Stimulated activated naive CD8-positive, alpha-beta T cell treated with anti-CD3 and anti-CD28 coated beads, Interleukin-15, Interleukin-2, amounts not matched to agents 100 U/mL and 50 U/mL, for 24 hours (primary cell): Measurements from ENCODE around the gene TENT4A.
"Not testable (repeated sequence)": the region's sequence is repeated elsewhere in the genome, so short reads cannot be mapped to it uniquely, and the experiment has no call there.

ENCODE experiments used
- ATAC-seq: fragments of 150-1000 bp; cut with Tn5 transposase; one replicate; pipeline ENCODE4 v1.10.0; 2021
- DNase-seq: peaks from one replicate; pipeline ENCODE4 v3.0.0; 2021

Gene TENT4A

DNA sequence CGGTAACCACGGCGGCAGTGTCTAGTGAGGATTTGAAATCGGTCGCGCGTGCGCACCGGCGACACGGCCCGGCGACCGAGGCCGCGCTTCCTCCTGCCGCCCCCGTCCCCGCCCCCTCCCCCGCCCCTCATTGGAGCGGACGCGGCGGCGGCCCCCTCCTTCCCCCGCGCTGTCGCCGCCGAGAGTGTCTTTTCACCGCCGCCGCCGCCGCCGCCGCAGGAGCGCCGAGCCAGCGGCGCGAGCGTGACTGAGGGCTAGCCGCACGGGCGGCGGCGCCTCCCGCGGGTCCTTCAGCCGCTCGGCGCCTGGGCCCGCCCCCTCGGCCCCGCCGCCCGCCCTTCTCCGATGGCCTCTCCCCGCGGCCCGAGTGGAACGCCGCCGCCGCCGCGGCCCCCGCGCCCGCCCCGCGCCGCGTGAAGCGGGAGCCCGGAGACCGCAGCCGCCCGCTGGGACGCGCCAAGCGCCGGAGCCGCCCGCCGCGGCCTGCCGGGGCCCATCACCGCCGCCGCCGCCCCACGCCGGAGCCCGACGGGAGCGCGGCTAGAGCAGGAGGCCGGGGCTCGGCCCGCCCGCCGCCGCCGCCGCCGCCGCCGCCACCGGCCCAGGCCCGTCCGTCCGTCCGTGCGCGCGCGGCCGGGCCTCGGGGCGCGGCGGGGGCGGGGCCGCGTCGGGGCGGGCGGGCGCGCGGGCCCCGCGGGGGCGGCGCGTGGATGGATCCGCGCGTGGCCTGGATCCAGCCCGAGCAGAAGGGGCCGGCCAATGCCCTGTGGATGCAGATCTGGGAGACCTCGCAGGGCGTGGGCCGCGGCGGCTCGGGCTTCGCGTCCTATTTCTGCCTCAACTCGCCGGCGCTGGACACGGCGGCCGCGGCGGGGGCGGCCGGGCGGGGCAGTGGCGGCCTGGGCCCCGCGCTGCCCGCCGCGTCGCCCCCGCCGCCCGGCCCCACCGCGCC, at the start of gene TENT4A:
TENT4A (plus strand) TSS at position 159 of the 952 bp plus-strand sequence; CDS start at position 711, 552 bp downstream.
- DNase-seq (peak; percentile 32), ATAC-seq (peak; percentile 24)

DNA sequence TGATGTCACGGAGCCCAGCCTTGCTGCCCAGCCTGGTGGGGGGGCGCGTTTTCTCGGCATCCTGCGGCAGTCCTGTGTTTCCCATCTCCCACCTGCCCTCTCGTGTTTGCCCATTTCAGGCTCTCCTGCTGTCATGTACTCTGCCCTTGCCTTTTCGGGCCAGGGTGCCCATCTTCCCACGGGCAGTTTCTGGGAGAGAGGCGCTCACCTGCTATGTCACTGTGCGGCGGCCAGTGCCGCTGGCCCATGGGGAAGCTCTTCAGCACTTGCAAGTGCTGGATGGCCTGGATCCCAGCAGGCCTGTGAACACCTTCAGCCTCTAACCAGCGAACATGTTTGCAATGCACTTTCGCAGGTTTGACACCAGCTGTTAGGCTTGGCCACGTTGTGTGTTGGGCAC, 46.5 kb upstream of the TENT4A start:
- no peak for ATAC-seq
- DNase-seq: no peak

DNA sequence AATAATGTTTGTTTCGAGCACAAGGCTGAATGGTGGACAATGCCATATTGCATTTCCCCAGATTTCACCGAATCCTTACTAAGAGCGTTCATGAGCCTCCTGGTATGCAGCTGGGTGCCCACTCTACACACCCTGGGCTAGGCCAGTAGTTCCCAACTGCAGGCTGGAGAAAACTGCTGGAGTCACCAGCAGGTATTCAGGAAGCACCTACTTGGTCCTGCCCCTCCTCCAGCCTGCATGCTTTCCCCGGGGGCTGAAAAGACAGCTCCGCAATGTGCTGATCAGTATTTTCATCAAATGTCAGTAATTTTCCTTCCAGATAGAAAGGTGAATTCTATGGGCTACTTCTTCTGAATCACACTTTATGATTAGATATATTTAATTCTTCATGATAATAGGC, 45.6 kb upstream of the TENT4A start:
- DNase-seq (no peak), ATAC-seq (no peak)

DNA sequence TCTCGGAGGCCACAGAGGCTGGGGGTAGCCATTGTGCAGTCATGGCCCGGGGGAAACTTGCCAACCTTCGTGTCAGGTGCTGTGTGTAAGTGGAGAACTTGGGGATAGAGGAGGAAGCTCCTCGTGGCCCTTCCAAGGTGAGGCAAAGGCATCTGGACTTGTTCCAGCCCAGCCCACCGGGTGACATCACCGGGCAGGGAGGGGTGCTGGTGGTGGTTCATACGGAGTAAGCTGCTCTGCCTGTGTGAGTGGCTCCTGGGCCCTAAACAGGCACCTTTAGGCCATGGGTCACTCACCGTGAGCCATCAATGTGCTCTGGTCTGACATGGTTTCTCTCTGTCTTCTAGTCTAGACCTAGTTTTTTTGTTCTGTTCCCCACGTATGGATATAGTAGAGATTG, 44.5 kb upstream of the TENT4A start:
- ATAC-seq, DNase-seq: not testable (repeated sequence)

DNA sequence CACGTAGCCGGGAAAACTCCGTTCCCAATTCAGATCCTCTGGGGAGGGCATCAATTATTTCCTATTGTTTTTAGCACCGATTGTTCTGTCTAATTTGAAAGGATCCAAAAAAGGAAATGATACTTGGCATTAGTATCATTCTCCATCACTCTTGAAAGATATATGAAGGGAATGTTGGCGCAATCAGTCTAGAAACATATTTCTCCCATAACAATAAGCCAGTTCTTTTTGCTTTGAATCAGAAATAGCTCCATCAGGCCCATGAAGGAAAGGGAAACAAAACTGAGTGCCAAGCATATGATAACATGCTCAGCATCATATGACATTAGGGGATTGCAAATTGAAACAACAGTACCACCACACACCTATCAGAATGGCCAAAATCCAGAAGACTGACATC, 40.2 kb upstream of the TENT4A start:
- DNase-seq (no peak), ATAC-seq (no peak)

DNA sequence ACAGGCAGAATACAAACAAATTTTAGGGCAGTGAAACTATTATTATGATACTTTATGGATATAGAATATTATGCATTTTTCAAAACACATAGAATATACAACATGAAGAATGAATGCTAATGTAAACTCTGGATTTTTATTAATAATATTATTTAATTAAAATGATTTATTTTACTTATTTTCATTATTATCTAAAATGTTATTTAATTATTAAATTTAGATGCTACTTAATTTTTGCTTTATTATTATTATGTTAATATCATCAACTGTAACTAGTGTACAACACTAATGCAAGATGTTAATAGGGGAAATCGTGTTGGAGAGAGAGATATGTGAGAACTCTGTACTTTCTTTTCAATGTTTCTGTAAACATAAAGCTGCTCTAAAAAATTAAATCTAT, 39.3 kb upstream of the TENT4A start:
- no peak for ATAC-seq
- DNase-seq: no peak

DNA sequence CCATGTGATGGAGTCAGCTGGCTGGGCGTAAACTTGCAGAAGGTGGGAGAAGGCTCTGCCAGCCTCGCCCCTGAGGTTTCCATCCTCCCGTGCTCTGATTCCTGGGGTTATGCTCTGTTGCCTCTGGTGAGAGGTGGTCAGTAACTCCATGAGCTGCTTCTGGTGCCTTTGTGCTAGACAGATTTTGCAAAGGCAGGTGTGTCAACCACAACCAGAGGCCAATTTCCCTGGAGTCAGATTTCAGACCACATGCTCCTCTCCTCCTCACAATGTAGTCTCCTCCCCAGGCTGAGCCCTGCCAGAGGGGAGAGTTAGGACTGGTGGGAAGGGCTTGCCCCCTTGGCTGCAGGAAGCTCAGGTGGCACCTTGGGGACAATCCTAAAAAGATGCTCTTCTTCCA, 38.8 kb upstream of the TENT4A start:
- no peak for ATAC-seq

DNA sequence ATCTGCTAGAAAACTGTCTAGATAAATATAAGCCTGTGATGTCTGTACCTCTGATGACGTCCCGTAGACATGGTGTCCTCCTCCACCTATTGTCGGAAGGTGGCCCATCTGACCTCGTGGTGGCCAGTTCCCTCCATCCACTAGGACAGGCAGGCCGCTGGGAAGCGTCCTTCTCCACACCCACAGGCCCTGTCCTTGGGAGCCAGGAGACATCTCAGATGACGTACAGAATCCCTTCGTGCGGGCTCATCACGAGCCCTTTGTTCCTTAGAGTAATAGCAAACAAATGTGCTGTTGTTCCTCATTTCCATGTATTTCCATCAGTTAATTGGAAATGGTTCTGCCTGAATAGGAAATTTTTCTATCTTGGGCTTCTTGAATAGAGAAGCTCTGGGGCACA, 38.3 kb upstream of the TENT4A start:
- DNase-seq (no peak), ATAC-seq (no peak)

More for the DNA sequence above, 38.8 kb upstream of the TENT4A start:
- DNase-seq: no peak

DNA sequence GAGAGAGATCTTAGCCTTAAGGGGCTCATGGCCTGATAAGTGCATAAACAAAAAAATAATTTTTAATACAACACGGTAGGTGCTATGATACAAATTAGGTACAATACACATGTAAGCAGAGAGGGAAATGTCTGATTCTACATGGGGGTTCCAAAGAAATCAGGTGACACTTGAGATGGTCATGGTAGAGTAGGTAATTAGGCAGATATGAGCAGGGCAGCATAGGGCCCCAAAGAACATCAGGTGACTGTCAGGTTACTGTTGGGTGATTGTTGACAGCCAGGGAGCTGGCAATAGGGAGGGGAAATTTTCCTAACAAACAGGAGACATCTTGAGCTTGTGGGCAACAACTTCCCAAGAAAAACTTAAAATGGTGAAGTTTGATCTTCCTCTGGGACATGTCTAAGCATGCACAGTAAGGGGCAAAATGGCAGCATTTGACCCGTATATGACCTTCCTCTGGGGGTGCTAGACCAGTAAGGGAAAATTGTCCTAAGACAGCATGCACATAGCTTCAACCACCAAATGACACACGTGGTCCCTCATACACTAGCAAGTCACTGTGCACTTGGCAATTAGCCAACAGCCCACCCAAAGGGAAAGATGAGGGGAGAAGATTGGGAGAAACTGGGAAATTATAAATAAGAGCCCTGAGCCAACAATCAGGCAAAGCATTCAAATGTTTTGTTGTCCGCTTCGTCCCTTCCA, 37.3 kb upstream of the TENT4A start:
- no peak for ATAC-seq
- no peak for DNase-seq

DNA sequence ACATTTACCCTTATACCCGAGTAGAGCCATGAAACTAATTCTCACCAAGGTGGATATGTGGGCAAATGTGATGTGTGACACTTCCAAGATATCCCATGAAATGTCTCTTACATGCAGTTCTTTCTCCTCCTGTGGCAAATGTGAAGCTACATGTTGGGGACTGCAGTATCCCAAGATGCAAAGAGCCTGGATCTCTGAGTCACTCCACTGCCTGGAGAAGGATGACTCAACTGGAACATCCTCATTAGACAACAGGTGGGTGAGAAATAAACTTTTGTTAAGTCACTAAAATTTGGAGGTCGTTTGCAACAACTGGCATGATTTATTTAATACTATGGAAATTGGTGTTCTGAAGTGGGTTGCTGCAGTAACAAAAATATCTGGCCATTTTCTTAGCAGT, 36.5 kb upstream of the TENT4A start:
- DNase-seq (no peak), ATAC-seq (no peak)

DNA sequence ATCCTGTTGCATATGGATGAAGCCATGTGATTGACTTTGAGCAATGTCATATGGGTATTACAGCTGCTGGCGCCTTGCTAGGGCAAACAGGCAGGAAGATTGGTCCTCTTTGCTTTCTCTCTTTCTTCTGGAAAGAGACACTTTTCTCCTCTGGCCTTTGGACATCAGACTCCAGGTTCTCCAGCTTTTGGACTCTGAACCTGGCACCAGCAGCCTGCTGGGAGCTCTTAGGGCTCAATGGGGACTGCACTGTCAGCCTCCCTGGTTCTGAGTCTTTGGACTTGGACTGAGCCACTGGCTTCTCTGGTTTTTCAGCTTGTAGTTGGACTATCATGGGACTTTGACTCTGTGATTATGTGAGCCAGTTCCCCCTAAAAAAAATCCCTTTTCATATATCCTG, 34.8 kb upstream of the TENT4A start:
- ATAC-seq (no peak), DNase-seq (no peak)

DNA sequence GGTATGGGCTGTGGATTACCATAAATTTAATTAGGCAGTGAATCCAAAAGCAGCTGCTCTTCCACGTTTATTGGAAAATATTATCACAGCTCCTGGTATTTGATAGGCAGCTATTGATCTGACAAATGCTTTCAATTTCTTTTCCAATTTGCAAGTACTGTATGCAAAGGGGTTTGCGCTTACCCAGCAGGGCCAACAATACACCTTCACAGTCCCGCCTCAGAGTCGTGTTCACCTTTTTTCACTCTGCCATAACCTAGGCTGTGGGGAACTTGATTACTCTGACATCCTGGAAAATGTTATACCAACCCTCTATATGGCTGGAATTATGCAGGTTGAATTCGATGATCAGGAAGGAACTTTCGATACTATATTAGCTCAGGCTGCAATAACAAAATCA, 32.3 kb upstream of the TENT4A start:
- ATAC-seq: no peak
- no peak for DNase-seq

DNA sequence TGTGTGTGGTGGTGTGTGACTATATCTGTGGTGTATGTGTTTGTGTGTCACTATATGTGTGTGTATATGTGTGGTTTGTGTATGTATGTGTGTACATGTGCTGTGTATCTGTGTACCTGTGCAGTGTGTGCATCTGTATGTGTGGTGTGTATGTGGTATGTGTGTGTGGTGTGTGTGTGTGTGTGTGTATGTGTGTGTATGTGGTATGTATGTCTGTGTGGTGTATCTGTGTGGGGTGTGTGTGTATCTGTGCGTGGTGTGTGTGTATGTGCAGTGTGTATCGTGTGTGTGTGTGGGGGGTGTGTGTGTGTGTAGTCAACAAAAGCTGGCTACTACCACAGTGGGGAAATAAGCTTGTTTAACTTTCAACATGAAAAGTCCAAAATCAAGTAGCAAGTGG, 31.6 kb upstream of the TENT4A start:
- ATAC-seq: no peak

DNA sequence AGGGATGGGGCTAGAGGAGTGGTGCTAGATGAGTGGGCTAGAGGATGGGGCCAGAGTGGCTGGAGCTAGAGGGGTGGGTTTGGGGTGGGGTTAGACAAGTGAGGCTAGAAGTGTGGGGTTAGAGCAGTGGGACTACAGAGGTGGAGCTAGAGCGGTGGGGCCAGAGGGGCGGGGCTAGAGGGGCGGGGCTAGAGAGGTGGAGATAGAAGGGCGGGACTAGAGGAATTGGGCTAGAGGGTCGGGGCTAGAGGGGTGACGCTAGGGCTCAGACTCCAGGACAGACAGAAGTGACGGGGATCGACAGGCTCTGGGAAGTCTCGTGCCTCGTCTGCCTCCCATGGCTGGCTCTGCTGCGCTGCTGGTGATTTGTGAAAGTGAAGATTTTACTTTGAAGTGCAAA, 31.0 kb upstream of the TENT4A start:
- ATAC-seq: no peak

More for the DNA sequence above, 31.6 kb upstream of the TENT4A start:
- DNase-seq: no peak

DNA sequence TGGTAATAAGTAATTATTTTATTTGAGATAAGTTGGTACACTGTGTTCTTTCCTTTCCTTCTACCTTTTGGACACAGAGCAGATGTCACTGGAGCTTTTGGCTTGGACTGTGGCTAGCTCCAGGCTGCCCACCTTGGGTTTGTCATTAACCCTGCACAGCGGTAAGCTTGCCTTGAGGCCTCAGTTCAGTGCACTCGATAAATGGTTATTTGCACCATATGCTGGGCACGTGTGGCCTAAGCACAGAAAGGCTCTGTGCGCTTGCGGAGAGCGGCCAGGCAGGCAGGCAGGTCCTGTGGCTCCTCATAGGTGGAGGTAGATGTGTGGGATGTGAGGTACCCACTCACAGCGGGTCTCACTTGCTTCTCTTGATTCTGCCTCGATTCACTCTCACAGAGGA, 30.0 kb upstream of the TENT4A start:
- DNase-seq: no peak
- ATAC-seq: no peak

More for the DNA sequence above, 31.0 kb upstream of the TENT4A start:
- no peak for DNase-seq

DNA sequence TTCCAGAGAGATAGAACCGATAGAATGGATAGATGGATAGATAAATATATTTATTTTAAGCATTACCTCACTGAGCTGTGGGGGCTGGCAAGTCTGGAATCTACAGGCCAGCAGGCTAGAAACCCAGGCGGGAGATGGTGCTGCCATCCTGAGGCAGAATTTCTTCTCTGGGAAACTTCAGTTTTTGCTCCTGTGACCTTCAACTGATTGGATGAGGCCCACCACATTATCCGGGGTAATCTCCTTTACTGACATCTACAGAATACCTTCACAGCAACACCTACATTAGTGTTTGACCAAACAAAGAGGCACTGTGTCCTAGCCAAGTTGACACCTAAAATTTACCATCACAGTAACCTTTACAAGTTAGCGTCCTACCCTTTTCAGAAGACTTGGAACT, 29.2 kb upstream of the TENT4A start:
- ATAC-seq: no peak
- DNase-seq: no peak

DNA sequence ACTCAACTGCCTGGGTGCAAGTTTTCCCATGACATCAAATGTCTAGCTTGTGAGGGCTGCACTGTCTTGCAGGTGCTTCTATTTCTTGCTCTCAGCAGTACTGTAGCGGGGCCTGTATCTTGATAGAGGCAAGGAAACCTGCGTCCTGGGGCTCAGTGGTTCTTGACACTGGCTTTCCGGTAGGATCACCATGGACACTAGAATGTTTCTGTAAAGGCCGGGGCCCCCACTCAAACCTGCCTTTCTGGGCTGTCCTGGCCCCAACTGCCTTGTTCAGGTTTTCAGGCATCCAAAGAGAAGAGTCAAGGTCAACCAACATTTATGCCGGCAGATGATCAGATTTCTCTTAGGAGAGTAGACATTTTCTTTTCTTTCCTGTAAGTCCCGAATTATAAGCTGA, 26.7 kb upstream of the TENT4A start:
- ATAC-seq: no peak

DNA sequence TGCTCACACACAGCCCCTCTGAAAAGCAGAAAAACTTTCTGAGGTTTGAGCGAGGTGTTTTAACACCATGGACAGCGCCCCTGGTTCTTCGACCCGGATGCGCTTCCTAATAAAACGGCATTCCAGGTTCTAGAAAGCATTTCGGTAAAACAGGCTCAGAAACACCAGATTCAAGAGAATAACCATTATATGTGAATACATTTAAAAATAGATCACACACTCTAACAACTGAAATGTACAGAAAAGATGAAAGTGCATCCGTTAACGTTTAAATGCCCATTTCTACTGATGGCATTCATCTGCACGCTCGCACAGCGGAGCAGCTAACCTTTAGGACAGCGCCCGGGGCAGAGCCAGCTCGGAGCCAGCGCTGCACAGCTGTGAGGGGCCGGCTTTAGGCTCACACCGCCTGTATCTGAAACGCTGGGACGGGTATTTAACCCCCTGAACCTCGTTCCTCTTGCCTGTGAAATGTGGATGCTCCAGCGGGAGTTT, 26.3 kb upstream of the TENT4A start:
- ATAC-seq (no peak), DNase-seq (no peak)

More for the DNA sequence above, 26.7 kb upstream of the TENT4A start:
- no peak for DNase-seq

DNA sequence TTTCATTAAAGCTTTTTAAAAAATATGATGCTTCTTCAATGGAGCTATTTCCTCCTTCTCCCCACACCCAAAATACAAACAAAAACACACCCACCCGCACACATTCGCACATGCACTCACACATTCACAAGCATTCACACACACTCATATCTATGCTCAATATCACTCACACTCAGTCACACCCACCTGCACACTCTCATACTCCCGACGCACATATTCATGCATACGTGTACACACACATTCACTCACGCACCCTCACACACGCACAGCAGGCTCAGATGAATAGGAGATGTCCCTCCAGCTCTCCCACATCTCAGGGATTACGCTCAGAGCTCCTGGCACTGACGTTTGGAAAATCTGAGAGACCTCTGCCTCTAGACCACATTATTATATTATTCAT, 25.7 kb upstream of the TENT4A start:
- DNase-seq (no peak), ATAC-seq (no peak)

DNA sequence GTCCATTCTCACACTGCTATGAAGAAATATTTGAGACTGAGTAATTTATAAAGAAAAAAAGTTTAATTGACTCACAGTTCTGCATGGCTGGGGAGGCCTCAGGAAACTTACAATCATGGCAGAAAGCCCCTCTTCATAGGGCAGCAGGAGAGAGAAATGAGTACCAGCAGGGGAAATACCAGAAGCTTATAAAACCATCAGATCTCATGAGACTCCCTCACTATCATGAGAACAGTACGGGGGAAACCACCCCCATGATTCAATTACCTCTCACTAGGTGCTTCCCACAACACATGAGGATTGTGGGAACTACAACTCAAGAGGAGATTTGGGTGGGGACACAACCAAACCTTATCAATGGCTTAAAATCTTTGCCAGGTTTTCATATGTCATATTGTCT, 20.3 kb upstream of the TENT4A start:
- DNase-seq (no peak), ATAC-seq (peak; percentile 49)

DNA sequence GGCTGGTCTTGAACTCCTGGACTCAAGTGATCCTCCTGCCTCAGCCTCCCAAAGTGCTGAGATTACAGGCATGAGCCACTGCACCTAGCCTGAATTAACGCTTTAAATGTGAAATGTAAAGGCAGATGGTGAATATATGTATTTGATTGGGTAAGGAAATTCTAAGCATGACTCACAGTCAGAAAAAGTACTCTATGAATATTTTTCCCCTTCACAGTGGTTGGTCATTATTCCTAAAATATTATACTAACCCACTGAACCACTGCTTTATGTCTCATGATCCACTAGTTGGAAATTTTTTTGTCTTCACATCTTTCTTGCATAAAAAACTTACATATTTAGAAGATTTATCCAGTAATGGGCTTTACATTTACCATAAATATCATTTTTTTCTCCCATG, 14.5 kb upstream of the TENT4A start:
- DNase-seq (no peak), ATAC-seq (no peak)

DNA sequence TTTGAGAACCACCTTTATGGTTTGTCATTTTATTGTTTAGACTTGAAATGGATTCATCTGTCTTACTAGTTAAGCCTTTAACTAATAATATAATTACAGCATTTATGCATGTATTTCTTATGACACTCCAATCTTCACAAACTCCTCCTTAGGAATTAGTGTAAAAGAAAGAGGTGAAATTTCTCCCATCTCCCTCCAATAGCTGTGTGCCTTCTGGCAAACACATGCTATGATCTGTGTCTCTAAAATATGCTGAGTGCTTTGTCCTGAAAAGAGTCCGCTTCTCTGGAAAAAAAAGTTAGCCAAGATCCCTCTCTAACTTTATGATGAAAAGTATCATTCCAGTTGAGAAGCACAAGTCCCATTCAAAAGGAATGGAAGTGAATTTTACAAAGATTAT, 13.9 kb upstream of the TENT4A start:
- DNase-seq (no peak), ATAC-seq (no peak)

DNA sequence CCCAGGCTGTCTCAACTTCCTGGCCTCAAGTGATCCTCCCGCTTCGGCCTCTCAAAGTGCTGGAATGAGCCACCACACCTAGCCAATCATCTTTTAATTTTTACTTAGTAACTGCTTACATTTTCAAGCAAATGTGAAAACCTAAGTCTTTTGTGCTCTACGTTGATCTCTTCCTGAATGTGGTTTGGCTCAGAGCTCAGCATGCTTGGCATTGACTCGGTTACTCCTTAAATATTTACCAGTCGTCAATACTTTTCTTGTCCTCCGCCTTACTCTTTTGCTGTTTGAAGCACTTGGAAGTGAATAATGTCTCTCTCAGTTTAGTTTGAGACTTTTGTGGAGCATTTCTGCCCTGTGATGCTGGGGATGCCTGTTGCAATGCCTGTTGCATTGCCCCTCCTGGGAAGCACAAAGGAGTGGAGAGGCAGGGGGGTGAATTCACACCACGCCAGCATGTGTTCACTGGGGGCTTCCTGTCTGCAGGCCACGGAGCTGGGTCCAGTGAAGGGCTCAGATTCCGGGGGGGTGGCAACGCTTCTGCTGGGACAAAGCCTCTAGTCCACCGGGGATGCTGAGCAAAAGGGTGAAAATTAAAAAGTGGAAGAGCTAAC, 13.1 kb upstream of the TENT4A start:
- no peak for DNase-seq
- ATAC-seq: no peak
